IMR-90 (cell line): Measurements from ENCODE around the gene PELO. TPM values are rescaled to one million over a fixed set of nuclear protein-coding genes. Genes with fewer than 3 reads are reported as not detected.

Experiments used
- ATAC-seq: fragments of 200-7000 bp; cut with Tn5 transposase; 2 replicates; pipeline ENCODE4 v1.9.1; 2020; ENCODE audit warnings: low read depth, mild to moderate bottlenecking, moderate library complexity
- BruUV-seq: library from RNA; stranded (reverse); fragments of 400-500 nt; replicated peaks from 2 replicates; lab custom pipeline; 2021; lab: Mats Ljungman, UMichigan
- CTCF ChIA-PET: fragments of 300-600 bp; formaldehyde crosslinking; extraction: SDS; loops from one replicate; lab custom pipeline; 2021; ENCODE audit warnings: antibody characterized with exemption; lab: Yijun Ruan, JAX
- POLR2A ChIA-PET: fragments of 300-600 bp; sonication (Branson Sonifier 250); formaldehyde crosslinking; loops from one replicate; lab custom pipeline; 2022; ENCODE audit warnings: antibody characterized with exemption; ENCODE audit not compliant: unreplicated experiment; lab: Charles Lee
- DNase-seq: peaks from one replicate; pipeline ENCODE4 v3.0.0; 2013
- H2AFZ ChIP-seq: replicated peaks from 2 replicates; pipeline ENCODE3; 2013; ENCODE audit warnings: low read length, mild to moderate bottlenecking; ENCODE audit not compliant: poor library complexity
- H2AK5ac ChIP-seq: 2 replicates; pipeline ENCODE4 v1.6.1; 2013; ENCODE audit warnings: low read depth, low read length, inconsistent platforms
- H2AK9ac ChIP-seq: replicated peaks from 2 replicates; pipeline ENCODE3; 2013; ENCODE audit warnings: mild to moderate bottlenecking, low read depth, low read length, moderate library complexity; ENCODE audit not compliant: poor library complexity
- H2BK120ac ChIP-seq: 2 replicates; pipeline ENCODE4 v1.6.1; 2013; ENCODE audit warnings: low read depth, low read length, inconsistent platforms
- H2BK15ac ChIP-seq: 3 replicates; pipeline ENCODE4 v1.6.1; 2013; ENCODE audit warnings: low read depth, low read length, inconsistent platforms
- H2BK20ac ChIP-seq: 2 replicates; pipeline ENCODE4 v1.6.1; 2013; ENCODE audit warnings: low read depth, mild to moderate bottlenecking, inconsistent platforms, low read length, moderate library complexity
- H2BK5ac ChIP-seq: 2 replicates; pipeline ENCODE4 v1.6.1; 2013; ENCODE audit warnings: mild to moderate bottlenecking, low read depth, low read length, inconsistent platforms; ENCODE audit not compliant: poor library complexity, severe bottlenecking
- H3K14ac ChIP-seq: replicated peaks from 2 replicates; pipeline ENCODE4 v1.6.1; 2013; ENCODE audit warnings: low read depth, low read length, inconsistent platforms
- H3K18ac ChIP-seq: 2 replicates; pipeline ENCODE4 v1.6.1; 2013; ENCODE audit warnings: low read depth, low read length, control low read depth
- H3K23ac ChIP-seq: 2 replicates; pipeline ENCODE4 v1.6.1; 2013; ENCODE audit warnings: low read depth, low read length, inconsistent platforms
- H3K27ac ChIP-seq: 2 replicates; pipeline ENCODE4 v1.5.1; 2013; ENCODE audit warnings: mild to moderate bottlenecking, control low read depth, low read length; ENCODE audit not compliant: insufficient read depth
- H3K27me3 ChIP-seq: 2 replicates; pipeline ENCODE4 v1.6.1; 2013; ENCODE audit warnings: low read length; ENCODE audit not compliant: control insufficient read depth, insufficient read depth
- H3K36me3 ChIP-seq: 2 replicates; pipeline ENCODE4 v1.6.1; 2013; ENCODE audit warnings: low read length, mixed read lengths; ENCODE audit not compliant: control insufficient read depth, insufficient read depth
- H3K4ac ChIP-seq: 2 replicates; pipeline ENCODE4 v1.6.1; 2013; ENCODE audit warnings: low read depth, low read length, inconsistent platforms
- H3K4me1 ChIP-seq: 2 replicates; pipeline ENCODE4 v1.6.1; 2013; ENCODE audit warnings: low read length, mixed read lengths; ENCODE audit not compliant: control insufficient read depth, insufficient read depth
- H3K4me2 ChIP-seq: 2 replicates; pipeline ENCODE4 v1.6.1; 2013; ENCODE audit warnings: low read depth, mild to moderate bottlenecking, control low read depth, low read length, moderate library complexity
- H3K4me3 ChIP-seq: 2 replicates; pipeline ENCODE4 v1.5.1; 2013; ENCODE audit warnings: low read depth, mild to moderate bottlenecking, control low read depth, low read length, moderate library complexity; ENCODE audit not compliant: insufficient read depth
- H3K56ac ChIP-seq: 2 replicates; pipeline ENCODE4 v1.6.1; 2013; ENCODE audit warnings: low read length, inconsistent platforms; ENCODE audit not compliant: insufficient read depth; ENCODE audit errors: extremely low read depth
- H3K79me1 ChIP-seq, 2 experiments: 2 replicates each; pipeline ENCODE4 v1.6.1; 2013; ENCODE audit warnings: low read length in 2 of 2, inconsistent platforms in 1 of 2, low read depth in 1 of 2
- H3K9ac ChIP-seq: 2 replicates; pipeline ENCODE4 v1.6.1; 2013; ENCODE audit warnings: low read depth, low read length, control low read depth
- H3K9me1 ChIP-seq: 2 replicates; pipeline ENCODE4 v1.6.1; 2013; ENCODE audit warnings: low read length, inconsistent platforms; ENCODE audit not compliant: insufficient read depth
- H3K9me3 ChIP-seq: 2 replicates; pipeline ENCODE4 v1.6.1; 2013; ENCODE audit warnings: low read length; ENCODE audit not compliant: control insufficient read depth, insufficient read depth
- H4K20me1 ChIP-seq: 2 replicates; pipeline ENCODE4 v1.6.1; 2013; ENCODE audit warnings: low read length, inconsistent platforms; ENCODE audit not compliant: insufficient read depth
- H4K5ac ChIP-seq: 2 replicates; pipeline ENCODE4 v1.6.1; 2013; ENCODE audit warnings: mild to moderate bottlenecking, low read depth, low read length, control low read depth
- H4K8ac ChIP-seq, 2 experiments: 2 replicates each; pipeline ENCODE4 v1.6.1; 2013; ENCODE audit warnings: low read depth in 2 of 2, low read length in 2 of 2, control low read depth in 1 of 2, inconsistent platforms in 1 of 2
- H4K91ac ChIP-seq: 2 replicates; pipeline ENCODE4 v1.6.1; 2013; ENCODE audit warnings: low read depth, low read length, inconsistent platforms; ENCODE audit not compliant: insufficient read depth
- BHLHE40 ChIP-seq: fragments of 150-350 bp; IDR thresholded peaks from 2 replicates; pipeline ENCODE4 v1.6.1; 2016; ENCODE audit warnings: mild to moderate bottlenecking, low read depth, low read length
- CEBPB ChIP-seq: IDR thresholded peaks from 2 replicates; pipeline ENCODE4 v1.6.1; 2012; ENCODE audit warnings: low read depth, low read length, improper control_type of control experiment
- POLR2A ChIP-seq: IDR thresholded peaks from 2 replicates; pipeline ENCODE4 v1.6.1; 2012; ENCODE audit warnings: mild to moderate bottlenecking, low read depth, low read length
- RAD21 ChIP-seq: IDR thresholded peaks from 2 replicates; pipeline ENCODE4 v1.6.1; 2012; ENCODE audit warnings: low read length, improper control_type of control experiment
- dilution Hi-C: fragments of 300-500 bp; cut with HindIII; formaldehyde crosslinking; loops from one replicate; pipeline ENCODE4 v1.14.3; 2018; ENCODE audit warnings: low sequenced_read_pairs; ENCODE audit not compliant: unreplicated experiment
- in situ Hi-C: fragments of 300-500 bp; cut with MboI; formaldehyde crosslinking; loops from 3 replicates; pipeline ENCODE4 v1.14.3; 2019; ENCODE audit warnings: low sequenced_read_pairs, inconsistent platforms, mixed read lengths
- intact Hi-C: fragments of 100-400 bp; cut with micrococcal nuclease; formaldehyde crosslinking; loops from 2 replicates; pipeline ENCODE4 v1.10.0; 2022
- polyA plus RNA-seq, 3 experiments: library from polyadenylated mRNA; depleted of rRNA; stranded (reverse); fragments of >200 nt; gene quantifications; 2 replicates each; pipeline ENCODE4 v1.2.3, GENCODE V29; 2012; ENCODE audit warnings: low replicate concordance in 1 of 3
- total RNA-seq: library from RNA; depleted of rRNA; stranded (reverse); fragments of >200 nt; gene quantifications from 2 replicates; pipeline ENCODE4 v1.2.3, GENCODE V29; 2012
- TF ChIP-seq, protein P1 (sequence below): conservative IDR thresholded peaks from 2 replicates; pipeline ENCODE4 v1.5.1; 2012; ENCODE audit warnings: mild to moderate bottlenecking, low read depth, low read length, improper control_type of control experiment

The PELO gene
- total and polyA plus RNA-seq, 2 of the 4 experiments (the other 2 are of a cell fraction) = 42.4 to 48.9 TPM

DNA sequence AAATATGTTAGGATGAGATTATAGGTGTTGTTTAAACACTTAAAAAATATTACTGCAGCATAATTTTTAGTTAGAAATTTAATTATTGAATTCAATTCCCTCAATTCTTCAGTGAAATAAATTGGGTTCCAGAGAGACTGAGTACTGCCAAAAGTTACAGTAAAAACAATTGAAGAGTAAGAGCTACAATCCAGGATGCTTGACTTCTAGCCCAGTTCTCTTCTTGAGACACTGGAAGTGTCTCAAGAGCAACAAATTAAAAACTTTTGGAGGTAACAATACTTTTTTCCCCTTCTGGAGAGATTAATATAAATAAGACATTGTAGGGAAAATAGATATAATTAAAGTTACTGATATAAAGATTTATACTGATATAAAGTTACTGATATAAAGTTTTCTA lies 8.3 kb downstream of the PELO start:
- Histone ChIP-seq H3K27me3 (no peaks in the 10 kb centered on the region), H3K23ac (no peak overlapping the region), H3K4me3 (no peak overlapping the region), H2AK9ac (no peak overlapping the region), H2BK120ac (no peak overlapping the region), H2BK5ac (peak overlapping the region; percentile 27), H3K36me3 (peaks cover 3% of the 10 kb centered on the region), H2BK20ac (no peak overlapping the region), H4K91ac (no peak overlapping the region), H3K79me1 (peaks cover 0 to 31% of the 10 kb centered on the region in 2 experiments; a peak in 2 of 4 replicates), H4K20me1 (peaks cover 25% of the 10 kb centered on the region), H3K4me1 (peaks cover 4% of the 10 kb centered on the region; the same call in 1 of the 2 replicates), H2AK5ac (no peak overlapping the region), H3K9me1 (no peaks in the 10 kb centered on the region), H4K5ac (no peak overlapping the region), H3K14ac (no peak overlapping the region), H3K4ac (no peak overlapping the region), H3K18ac (no peak overlapping the region), H2AFZ (no peak overlapping the region), H3K9me3 (no peaks in the 10 kb centered on the region), H4K8ac (no peak overlapping the region), H3K56ac (no peak overlapping the region), H3K4me2 (no peak overlapping the region), H2BK15ac (no peak overlapping the region), H3K27ac (no peak overlapping the region), H3K9ac (no peak overlapping the region)
- POLR2A ChIA-PET = no interaction called here
- DNase-seq (no peak), ATAC-seq (no peak)
- BruUV-seq = no TSS peak
- in situ Hi-C loops (no loop called here), intact Hi-C loops (no loop called here), dilution Hi-C loops (no loop called here)
- CTCF ChIA-PET = interaction anchor here (1.3 kb wide), 1 partner anchor 103 kb away, joined by 3 read pairs; no protein-coding TSS in a partner anchor
- TF ChIP-seq BHLHE40 (no peak), RAD21 (no peak), CEBPB (no peak), POLR2A (no peak)
- TF ChIP-seq, protein P1, sequence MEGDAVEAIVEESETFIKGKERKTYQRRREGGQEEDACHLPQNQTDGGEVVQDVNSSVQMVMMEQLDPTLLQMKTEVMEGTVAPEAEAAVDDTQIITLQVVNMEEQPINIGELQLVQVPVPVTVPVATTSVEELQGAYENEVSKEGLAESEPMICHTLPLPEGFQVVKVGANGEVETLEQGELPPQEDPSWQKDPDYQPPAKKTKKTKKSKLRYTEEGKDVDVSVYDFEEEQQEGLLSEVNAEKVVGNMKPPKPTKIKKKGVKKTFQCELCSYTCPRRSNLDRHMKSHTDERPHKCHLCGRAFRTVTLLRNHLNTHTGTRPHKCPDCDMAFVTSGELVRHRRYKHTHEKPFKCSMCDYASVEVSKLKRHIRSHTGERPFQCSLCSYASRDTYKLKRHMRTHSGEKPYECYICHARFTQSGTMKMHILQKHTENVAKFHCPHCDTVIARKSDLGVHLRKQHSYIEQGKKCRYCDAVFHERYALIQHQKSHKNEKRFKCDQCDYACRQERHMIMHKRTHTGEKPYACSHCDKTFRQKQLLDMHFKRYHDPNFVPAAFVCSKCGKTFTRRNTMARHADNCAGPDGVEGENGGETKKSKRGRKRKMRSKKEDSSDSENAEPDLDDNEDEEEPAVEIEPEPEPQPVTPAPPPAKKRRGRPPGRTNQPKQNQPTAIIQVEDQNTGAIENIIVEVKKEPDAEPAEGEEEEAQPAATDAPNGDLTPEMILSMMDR = no peak
